ENCODE measurements around the gene CXCL10.
"Not testable (repeated sequence)": the region's sequence is repeated elsewhere in the genome, so short reads cannot be mapped to it uniquely, and the experiment has no call there.

CXCL10 gene

GRCh38 chr4:76023389-76023788 lies at the start of gene CXCL10:
Gene CXCL10, minus strand, starts transcription at chr4:76023497. Its CDS starts 66 bp downstream, at chr4:76023431.
- no peak for DNase-seq

GRCh38 chr4:76072760-76073159 lies 49.5 kb upstream of the CXCL10 start:
- DNase-seq, result no peak

DNA sequence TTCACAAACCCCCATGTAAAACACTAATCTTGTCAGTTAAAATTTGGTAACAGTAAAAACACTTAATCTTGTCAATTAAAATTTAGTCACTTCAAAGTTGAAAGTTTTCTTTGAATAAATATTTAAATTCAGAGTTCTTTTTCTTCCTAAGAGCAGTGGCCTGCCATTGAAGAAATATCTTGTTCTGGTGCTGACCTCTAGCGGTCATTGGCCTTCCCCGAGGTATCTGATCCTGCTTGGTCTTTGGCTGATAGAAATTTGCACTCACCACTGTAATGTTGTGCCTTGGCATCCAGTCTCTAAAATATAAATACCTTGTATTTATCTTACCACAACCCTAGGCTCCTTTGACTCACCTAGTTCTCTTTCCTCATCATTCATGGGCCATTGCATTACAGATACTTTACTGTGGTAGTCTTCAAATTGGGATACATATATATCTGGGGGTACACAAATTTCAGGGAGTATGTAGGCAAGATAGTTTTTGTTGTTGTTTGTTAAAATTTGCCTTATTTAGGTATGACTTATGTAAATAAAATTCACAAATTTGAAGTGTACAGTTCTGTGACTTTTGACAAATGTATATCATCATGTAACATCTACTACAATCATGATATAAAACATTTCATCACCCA lies 44.5 kb upstream of the CXCL10 start:
- peak; percentile 66 for DNase-seq

- DNase-seq, result no peak
Measured at GRCh38 chr4:76066546-76066945, 43.2 kb upstream of the CXCL10 start.

DNA sequence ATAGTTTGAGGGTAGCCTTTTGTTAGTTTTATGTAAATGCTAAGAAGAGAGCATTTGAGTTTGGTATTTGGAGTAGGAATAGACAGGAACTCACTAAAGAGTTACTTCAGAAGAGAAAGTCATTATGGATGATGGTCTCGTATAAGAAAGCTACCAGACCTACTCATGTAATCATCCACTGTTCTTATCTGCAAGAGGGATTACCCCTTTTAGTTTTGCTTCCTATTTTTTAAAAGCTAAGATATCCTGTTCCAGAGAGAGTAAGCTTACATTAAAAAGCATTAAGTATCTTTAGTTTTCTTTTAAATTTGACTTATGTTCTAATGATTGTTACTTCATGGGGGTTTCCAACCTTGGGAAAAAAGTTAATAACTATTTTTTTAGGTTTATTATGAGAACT lies 38.7 kb upstream of the CXCL10 start:
- DNase-seq, result no peak

DNA sequence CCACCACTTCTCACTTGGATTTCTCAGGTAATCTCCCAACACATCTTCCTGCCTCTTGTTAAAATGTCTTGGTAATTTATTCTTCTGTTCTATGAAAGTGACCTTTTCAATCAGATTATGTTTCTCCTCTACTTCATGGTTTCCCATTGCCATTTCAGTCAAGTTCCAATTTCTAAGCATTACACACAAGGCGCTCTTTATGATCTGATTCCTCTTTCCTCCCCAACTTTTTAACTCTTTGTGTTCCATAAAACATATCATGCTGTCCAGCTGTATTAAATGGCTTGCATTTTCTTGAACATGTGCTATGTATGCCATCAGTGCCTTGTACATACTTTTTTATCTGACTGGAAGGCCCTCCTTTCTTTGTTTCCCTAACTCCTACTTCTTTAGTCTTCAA lies 38.1 kb upstream of the CXCL10 start:
- no peak for DNase-seq

GRCh38 chr4:76060506-76060905 lies 37.2 kb upstream of the CXCL10 start:
- DNase-seq, result no peak

DNA sequence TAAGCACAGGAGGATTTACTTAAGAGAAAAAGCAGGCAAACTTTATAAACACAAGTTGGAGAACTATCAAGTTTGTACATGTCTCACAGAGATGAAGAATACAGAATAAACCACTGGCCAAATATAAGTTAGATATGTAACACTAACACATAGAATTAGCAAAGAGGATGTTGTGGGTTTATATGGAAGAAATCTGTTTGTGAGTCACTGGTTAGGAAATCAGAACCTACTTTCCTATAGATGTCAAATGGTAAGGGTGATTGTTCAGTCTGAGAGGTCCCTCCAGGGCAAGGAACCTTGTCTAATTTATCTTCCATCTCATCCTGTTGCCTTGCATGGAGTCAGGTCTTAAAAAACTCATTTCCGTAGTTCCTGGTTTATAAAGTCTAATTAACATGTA lies 36.5 kb upstream of the CXCL10 start:
- no peak for DNase-seq

GRCh38 chr4:76058888-76059426 lies 35.7 kb upstream of the CXCL10 start:
- no peak for DNase-seq

GRCh38 chr4:76058302-76058701 lies 35.0 kb upstream of the CXCL10 start:
- DNase-seq, result no peak

DNA sequence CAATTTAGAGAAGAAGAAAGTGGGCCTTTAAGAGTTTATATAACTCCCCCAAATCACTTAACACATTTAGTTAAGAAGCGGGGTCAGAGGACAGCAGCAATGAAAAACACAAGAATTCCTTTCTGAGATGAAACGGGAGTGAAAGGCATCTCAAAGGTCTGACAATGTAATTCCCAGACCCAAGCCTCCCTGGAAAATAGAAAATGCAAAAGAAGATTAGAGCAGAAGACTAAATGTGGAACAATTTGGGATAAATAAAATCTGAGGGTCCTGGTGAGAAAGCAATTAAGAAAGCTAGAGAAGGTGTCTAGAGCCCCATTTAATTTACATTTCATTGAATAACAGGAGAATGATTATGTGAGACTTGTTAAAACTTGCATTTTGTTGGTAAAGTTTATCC lies 32.1 kb upstream of the CXCL10 start:
- DNase-seq, result no peak

GRCh38 chr4:76055016-76055415 lies 31.7 kb upstream of the CXCL10 start:
- no peak for DNase-seq

DNA sequence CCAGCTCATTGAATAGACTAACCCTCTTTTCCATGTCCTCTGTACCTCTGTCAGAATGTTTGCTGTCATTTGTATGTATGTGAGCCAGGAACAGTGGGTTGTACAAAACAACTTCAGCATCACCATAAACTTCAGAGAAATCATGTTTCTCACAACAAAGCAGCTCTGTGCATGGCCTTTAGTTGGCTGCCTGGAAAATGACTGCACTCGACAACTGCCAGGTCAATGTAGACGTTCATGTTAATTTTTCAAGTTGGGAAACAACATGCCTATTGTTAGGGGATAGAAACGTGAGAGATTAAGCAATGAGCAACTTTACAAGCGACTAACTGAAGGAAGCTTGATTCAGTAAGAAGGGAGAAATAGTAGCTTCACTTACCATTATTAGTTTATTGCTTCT lies 30.4 kb upstream of the CXCL10 start:
- DNase-seq, result no peak

GRCh38 chr4:76050560-76051050 lies 27.3 kb upstream of the CXCL10 start:
- DNase-seq, result not testable (repeated sequence)

GRCh38 chr4:76049860-76050416 lies 26.6 kb upstream of the CXCL10 start:
- DNase-seq, result not testable (repeated sequence)

- DNase-seq, result not testable (repeated sequence)
Measured at GRCh38 chr4:76044686-76045085, 21.4 kb upstream of the CXCL10 start.

DNA sequence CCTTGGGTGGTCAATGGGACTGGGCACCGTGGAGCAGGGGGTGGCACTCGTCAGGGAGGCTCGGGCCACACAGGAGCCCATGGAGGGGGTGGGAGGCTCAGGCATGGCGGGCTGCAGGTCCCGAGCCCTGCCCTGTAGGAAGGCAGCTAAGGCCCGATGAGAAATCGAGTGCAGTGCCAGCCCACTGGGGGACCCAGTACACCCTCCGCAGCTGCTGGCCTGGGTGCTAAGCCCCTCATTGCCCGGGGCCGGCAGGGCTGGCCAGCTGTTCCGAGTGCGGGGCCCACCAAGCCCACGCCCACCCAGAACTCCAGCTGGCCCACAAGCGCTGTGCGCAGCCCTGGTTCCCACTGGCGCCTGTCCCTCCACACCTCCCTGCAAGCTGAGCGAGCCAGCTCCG lies 20.0 kb upstream of the CXCL10 start:
- not testable (repeated sequence) for DNase-seq

- DNase-seq, result not testable (repeated sequence)
Measured at GRCh38 chr4:76042241-76042998, 19.1 kb upstream of the CXCL10 start.

DNA sequence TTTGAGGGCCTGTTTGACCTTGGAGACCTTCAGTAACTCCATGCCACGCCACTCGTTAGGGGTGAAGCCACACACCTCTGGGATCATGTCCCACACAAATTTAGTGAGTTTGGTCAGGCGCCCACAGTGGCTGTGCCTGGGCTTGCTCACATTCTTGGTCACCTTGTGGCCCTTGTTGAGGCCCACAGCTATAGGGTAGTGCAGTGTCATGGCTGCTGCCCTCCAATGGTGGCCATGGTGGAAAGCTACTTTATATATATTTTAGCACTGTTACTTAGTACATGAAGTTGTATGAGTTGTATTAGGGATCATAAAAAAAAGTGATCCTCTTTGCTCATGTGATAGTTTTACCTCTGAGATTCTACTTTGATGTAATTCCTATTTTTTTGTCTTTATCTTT lies 13.6 kb upstream of the CXCL10 start:
- DNase-seq, result no peak

- DNase-seq, result no peak
Measured at GRCh38 chr4:76035799-76036380, 12.6 kb upstream of the CXCL10 start, which contains the start of gene CXCL11. Gene CXCL11, minus strand, starts transcription at chr4:76036070. Its CDS starts 83 bp downstream, at chr4:76035987.

DNA sequence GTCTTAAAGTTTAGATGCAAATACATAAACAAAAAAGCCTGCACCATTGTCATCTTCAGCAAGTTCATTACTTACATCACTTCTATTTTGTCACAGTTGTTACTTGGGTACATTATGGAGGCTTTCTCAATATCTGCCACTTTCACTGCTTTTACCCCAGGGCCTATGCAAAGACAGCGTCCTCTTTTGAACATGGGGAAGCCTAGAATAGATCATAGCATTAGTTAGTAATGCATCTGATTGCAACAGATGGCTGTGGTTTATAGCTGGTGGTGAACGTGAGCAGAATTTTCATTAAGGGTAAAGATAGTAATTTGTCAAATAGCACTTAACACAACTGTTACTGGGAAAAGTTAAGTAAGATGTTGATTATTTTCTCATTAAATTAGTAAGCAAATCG lies 11.8 kb upstream of the CXCL10 start:
- DNase-seq, result no peak

- no peak for DNase-seq
Measured at GRCh38 chr4:76029300-76029699, 6.0 kb upstream of the CXCL10 start.

GRCh38 chr4:76028350-76028765 lies 5.1 kb upstream of the CXCL10 start:
- DNase-seq, result no peak
